Activated naive CD8-positive, alpha-beta T cell (primary cell): Measurements from ENCODE around the gene U2AF1.
A peak's percentile ranks its signal among the peaks of the same experiment; 100 is the strongest.
"Not testable (repeated sequence)": the region's sequence is repeated elsewhere in the genome, so short reads cannot be mapped to it uniquely, and the experiment has no call there.

Experiments used
- H3K27ac Mint-ChIP-seq: one replicate; pipeline ENCODE4 v1.8.0; 2021; ENCODE audit warnings: mixed read lengths
- H3K27me3 Mint-ChIP-seq: one replicate; pipeline ENCODE4 v1.8.0; 2021; ENCODE audit warnings: mixed read lengths
- H3K36me3 Mint-ChIP-seq: one replicate; pipeline ENCODE4 v1.8.0; 2021; ENCODE audit warnings: mixed read lengths
- H3K4me1 Mint-ChIP-seq: one replicate; pipeline ENCODE4 v1.8.0; 2021; ENCODE audit warnings: low read depth, mixed read lengths
- H3K4me3 Mint-ChIP-seq: one replicate; pipeline ENCODE4 v1.8.0; 2021; ENCODE audit warnings: mild to moderate bottlenecking, mixed read lengths
- H3K9me3 Mint-ChIP-seq: one replicate; pipeline ENCODE4 v1.8.0; 2021; ENCODE audit warnings: low read depth, mixed read lengths

U2AF1 gene

DNA sequence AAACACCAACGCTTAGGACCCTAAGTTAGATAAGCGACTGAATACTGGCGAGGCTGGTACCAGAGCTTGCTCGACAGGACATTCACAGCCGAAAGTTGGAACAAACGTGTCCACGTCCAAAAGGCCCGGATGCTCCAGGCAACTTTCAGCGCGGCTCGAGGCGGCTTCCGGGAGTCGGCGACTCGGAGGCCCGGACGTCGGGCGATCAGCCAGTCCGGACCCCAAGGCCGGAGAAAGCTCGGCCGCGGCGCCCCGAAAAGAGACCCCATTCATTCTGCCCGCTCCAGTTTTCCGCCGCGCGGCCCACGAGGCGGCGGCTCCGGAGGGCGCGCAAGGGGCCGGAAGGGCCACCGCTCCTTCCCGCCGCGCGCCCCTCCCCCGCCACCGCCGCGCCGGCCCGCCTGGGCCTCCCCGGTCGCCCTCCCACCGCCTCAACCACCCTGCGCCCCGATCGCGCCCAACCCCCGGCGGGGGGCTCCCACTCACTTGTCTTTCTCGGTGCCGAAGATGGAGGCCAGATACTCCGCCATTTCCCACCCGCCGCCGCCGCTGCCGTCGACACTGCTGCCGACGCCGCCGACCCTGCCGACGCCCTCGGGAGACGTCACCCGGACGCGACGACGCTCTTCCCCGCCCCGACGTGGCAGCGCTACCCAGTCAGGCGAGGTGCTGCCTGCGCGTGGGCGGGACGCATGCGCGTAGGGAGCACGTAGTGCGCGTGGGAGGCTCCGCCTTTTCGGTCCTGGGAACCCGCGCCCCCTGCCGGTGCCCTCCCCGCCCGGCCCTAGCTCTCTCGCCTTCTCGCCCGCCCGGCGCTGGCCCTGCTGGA is at the start of gene U2AF1:
U2AF1 (minus strand) TSS at position 606 of the 829 bp plus-strand sequence; CDS start at position 530, 76 bp downstream.
- not testable (repeated sequence) for H3K27me3 Mint-ChIP-seq, H3K36me3 Mint-ChIP-seq, H3K9me3 Mint-ChIP-seq, H3K27ac Mint-ChIP-seq, H3K4me1 Mint-ChIP-seq
- H3K4me3 Mint-ChIP-seq = peak within 1 kb of the TSS; percentile 30

DNA sequence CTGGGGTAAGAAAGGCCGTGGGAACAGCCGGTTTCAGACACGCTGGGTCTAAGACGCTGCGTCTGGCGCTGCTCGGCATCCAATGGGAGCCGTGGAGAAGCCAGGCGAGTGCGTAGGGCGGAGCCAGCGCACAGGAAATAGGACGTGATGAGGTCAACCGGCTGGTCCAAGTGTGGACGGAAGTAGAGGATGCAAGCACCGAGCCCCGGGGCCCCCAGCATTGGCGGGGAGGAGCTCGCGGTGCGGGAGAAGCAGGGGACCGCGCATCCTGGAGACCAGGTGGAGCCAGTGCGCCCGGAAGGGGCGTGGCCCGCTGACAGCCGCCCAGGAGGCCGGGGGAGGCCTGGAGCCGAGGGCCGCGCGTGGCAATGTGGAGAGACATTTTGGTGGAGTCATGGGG is 46.2 kb upstream of the U2AF1 start:
- H3K27me3 Mint-ChIP-seq, H3K4me1 Mint-ChIP-seq, H3K9me3 Mint-ChIP-seq, H3K4me3 Mint-ChIP-seq, H3K36me3 Mint-ChIP-seq, H3K27ac Mint-ChIP-seq: not testable (repeated sequence)

DNA sequence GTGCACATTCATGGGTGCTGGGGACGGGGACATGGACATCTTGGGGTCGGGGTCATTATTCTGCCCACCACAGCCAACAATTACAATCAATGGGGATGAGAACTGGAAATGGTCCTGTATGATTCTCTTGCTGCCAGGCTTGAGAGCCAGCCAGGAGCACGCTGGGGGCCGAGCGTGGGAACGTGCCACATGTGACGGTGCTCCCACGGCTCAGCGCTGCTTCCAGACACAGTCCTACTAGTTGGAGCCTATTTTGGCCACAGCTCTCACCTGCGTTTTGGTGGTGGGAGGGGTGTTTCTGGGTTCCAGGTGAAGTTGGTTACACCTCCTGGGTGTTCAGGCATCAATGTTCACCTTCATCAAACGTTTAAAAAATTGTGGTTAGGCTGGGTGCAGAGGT is 42.0 kb upstream of the U2AF1 start:
- H3K36me3 Mint-ChIP-seq, H3K27ac Mint-ChIP-seq, H3K27me3 Mint-ChIP-seq, H3K4me1 Mint-ChIP-seq, H3K4me3 Mint-ChIP-seq, H3K9me3 Mint-ChIP-seq: not testable (repeated sequence)

- H3K27me3 Mint-ChIP-seq, H3K27ac Mint-ChIP-seq, H3K4me1 Mint-ChIP-seq, H3K9me3 Mint-ChIP-seq, H3K36me3 Mint-ChIP-seq, H3K4me3 Mint-ChIP-seq: not testable (repeated sequence)
These were observed 40.6 kb upstream of the U2AF1 start for GRCh38 chr21:43147999-43148398.

GRCh38 chr21:43146637-43147036 is 39.3 kb upstream of the U2AF1 start:
- not testable (repeated sequence) for H3K4me3 Mint-ChIP-seq, H3K27me3 Mint-ChIP-seq, H3K36me3 Mint-ChIP-seq, H3K9me3 Mint-ChIP-seq, H3K4me1 Mint-ChIP-seq, H3K27ac Mint-ChIP-seq

GRCh38 chr21:43141407-43141806 is 34.0 kb upstream of the U2AF1 start:
- H3K4me1 Mint-ChIP-seq, H3K36me3 Mint-ChIP-seq, H3K4me3 Mint-ChIP-seq, H3K27me3 Mint-ChIP-seq, H3K27ac Mint-ChIP-seq, H3K9me3 Mint-ChIP-seq: not testable (repeated sequence)

GRCh38 chr21:43138944-43139343 is 31.6 kb upstream of the U2AF1 start:
- not testable (repeated sequence) for H3K36me3 Mint-ChIP-seq, H3K27me3 Mint-ChIP-seq, H3K9me3 Mint-ChIP-seq, H3K27ac Mint-ChIP-seq, H3K4me3 Mint-ChIP-seq, H3K4me1 Mint-ChIP-seq

- H3K27ac Mint-ChIP-seq, H3K4me1 Mint-ChIP-seq, H3K27me3 Mint-ChIP-seq, H3K9me3 Mint-ChIP-seq, H3K36me3 Mint-ChIP-seq, H3K4me3 Mint-ChIP-seq: not testable (repeated sequence)
These were observed 27.1 kb upstream of the U2AF1 start for GRCh38 chr21:43134520-43134919.

DNA sequence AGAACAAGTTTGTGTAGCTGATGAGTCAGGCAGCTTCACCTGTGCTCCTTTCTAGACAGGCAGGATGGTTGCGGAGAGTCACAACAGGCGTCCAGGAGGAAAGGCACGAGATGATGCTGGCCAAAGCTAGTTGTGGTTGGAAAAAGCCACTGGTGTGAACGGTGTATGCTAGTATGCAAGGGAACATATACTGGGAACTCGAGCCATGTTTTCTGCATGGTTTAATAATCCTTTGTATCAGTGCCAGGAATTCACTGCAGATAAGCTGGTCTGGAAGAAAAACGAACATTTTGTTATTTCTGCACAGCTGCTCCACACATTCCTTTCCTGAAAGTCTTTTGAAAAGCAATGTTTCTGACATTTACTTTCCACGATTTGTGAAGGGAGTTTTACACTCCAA is 22.7 kb upstream of the U2AF1 start:
- H3K36me3 Mint-ChIP-seq, H3K9me3 Mint-ChIP-seq, H3K4me1 Mint-ChIP-seq, H3K27ac Mint-ChIP-seq, H3K27me3 Mint-ChIP-seq, H3K4me3 Mint-ChIP-seq: not testable (repeated sequence)

- not testable (repeated sequence) for H3K4me3 Mint-ChIP-seq, H3K27ac Mint-ChIP-seq, H3K4me1 Mint-ChIP-seq, H3K27me3 Mint-ChIP-seq, H3K36me3 Mint-ChIP-seq, H3K9me3 Mint-ChIP-seq
These were observed 8.6 kb upstream of the U2AF1 start for GRCh38 chr21:43115956-43116355.

DNA sequence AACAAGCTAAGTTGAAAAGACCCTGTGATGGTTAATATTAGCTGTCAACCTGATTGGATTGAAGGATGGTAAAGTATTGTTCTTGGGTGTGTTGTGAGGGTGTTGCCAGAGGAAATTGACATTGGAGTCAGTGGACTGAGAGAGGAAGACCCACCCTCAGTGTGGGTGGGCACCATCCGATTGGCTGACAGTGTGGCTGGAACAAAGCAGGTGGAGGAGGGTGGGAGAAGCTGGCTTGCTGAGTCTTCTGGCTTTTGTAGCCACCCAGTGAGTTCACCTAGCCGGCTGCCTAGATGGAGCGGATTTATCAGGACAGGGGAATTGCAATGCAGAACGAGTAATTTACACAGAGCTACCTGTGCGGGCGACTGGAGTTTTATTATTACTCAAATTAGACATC is 7.1 kb upstream of the U2AF1 start:
- not testable (repeated sequence) for H3K27ac Mint-ChIP-seq, H3K4me3 Mint-ChIP-seq, H3K36me3 Mint-ChIP-seq, H3K4me1 Mint-ChIP-seq, H3K9me3 Mint-ChIP-seq, H3K27me3 Mint-ChIP-seq

DNA sequence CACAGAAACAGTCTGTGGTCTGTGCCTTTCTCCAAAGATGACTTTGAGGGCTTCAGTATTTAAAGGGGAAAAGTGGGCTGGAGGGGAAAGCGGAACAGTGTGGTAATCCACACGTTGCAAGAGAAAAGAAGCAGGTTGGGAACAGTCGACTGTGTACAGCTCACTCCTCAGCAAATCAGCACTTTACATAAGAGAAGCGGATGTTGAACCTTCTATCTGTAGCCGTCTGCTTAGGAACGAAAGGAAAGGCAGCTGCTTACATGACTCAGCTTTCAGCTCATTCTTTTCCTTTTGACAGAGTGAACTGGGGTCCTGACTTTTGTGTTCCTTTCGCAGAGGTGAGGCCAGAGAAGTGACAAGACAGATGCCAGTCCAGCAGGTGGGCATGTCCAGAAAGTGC is 1.6 kb upstream of the U2AF1 start:
- not testable (repeated sequence) for H3K36me3 Mint-ChIP-seq, H3K4me3 Mint-ChIP-seq, H3K27ac Mint-ChIP-seq, H3K9me3 Mint-ChIP-seq, H3K27me3 Mint-ChIP-seq, H3K4me1 Mint-ChIP-seq

DNA sequence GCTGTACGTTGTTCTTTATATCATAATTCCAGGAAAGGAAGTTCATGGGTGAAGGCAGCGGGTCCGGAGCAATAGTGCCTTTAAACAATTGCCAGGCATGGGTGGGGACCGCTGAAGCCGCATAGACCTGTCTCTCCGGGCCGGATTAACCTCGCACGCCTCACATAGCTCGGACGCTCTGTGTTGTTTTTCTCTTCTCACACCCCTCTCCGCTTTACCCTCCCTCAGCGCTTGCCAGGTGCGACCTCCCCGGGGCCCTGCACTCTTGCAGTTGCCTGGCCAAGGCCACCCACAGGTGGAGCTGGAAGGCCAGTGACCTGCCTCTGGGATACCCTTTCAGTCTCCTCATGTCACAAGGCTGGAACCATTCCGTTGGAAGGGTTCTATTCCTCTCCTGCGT is 807 bp upstream of the U2AF1 start:
- not testable (repeated sequence) for H3K36me3 Mint-ChIP-seq, H3K4me3 Mint-ChIP-seq, H3K27me3 Mint-ChIP-seq, H3K4me1 Mint-ChIP-seq, H3K9me3 Mint-ChIP-seq, H3K27ac Mint-ChIP-seq

DNA sequence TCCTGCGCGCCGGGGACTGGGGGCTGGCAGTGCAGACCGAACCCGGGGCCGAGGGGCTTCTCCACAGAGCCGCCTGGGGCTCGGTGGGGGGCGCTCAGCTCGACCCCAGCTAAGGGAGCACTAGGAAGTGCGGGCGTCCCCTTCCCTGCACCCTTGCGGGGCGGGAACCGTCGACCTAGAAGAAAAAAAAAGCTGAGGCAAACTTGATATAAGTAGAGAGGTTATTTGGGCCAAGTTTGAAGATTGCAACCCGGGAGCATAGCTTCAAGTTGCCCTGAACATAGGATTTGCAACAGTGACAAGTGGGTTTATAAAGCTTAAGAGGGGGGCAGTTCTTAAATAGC is 396 bp upstream of the U2AF1 start:
- H3K27me3 Mint-ChIP-seq, H3K27ac Mint-ChIP-seq, H3K4me1 Mint-ChIP-seq, H3K36me3 Mint-ChIP-seq, H3K4me3 Mint-ChIP-seq, H3K9me3 Mint-ChIP-seq: not testable (repeated sequence)

DNA sequence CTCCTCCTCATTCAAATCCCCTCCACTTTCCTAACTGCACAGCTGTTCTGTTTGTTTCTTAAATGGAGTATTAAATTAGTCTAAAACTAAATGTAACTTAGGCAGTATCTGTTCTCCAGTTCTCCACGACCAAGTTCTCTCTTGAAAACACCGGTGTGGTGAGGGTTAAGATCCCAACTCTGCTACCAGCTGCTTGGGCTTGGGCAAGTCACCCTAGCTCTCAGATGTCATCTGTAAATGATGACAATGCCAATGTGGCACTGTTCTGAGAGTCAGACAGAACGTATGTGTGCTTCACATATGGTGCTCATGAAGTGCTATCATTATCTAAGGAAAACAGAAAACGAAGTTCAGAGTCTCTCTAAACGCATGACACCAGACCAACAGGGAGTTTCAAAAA is 2.7 kb downstream of the U2AF1 start:
- not testable (repeated sequence) for H3K36me3 Mint-ChIP-seq, H3K27me3 Mint-ChIP-seq, H3K4me3 Mint-ChIP-seq, H3K27ac Mint-ChIP-seq, H3K9me3 Mint-ChIP-seq, H3K4me1 Mint-ChIP-seq

DNA sequence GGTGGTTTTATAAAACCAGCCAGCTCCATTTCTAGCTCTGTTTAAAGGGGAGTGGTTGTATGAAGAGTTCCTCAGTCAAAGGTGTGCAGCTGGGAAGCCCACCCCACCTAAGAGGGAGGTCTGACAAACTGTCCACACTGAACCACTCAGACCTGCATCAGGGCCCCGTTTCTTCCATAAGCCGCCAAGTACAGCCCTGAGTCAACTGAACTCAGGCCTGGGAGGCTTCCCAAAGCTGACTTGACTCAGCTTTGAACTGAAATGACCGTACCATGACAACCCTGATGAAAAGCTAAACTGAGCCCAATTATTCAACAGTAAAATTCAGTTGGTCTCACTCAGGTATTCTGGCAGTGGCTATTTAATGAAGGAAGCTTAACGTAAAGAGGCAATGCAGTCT is 5.1 kb downstream of the U2AF1 start:
- H3K27me3 Mint-ChIP-seq, H3K27ac Mint-ChIP-seq, H3K9me3 Mint-ChIP-seq, H3K4me1 Mint-ChIP-seq, H3K36me3 Mint-ChIP-seq, H3K4me3 Mint-ChIP-seq: not testable (repeated sequence)

DNA sequence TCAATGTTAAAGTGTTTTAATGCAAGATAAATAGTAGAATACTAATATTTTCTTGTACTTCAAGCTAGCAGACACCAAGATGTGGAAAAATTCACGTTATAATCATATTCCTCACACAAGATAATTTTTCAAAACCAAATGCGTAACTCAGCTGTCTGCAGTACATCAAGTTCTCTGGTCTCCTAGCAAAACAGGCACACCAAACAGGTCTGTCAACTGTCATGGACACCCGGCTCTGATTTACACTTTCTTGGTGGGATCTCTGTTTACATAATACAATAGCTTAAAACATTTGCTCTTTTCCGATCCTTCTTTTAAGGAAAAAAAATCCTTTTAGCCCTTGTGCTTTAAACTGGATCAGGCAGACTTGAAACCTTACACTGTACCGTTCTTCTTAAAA is 5.7 kb downstream of the U2AF1 start:
- not testable (repeated sequence) for H3K4me3 Mint-ChIP-seq, H3K27me3 Mint-ChIP-seq, H3K27ac Mint-ChIP-seq, H3K36me3 Mint-ChIP-seq, H3K9me3 Mint-ChIP-seq, H3K4me1 Mint-ChIP-seq
